KG1 (cell line): ENCODE measurements around the gene KRTAP12-2.
"Not testable (repeated sequence)": the region's sequence is repeated elsewhere in the genome, so short reads cannot be mapped to it uniquely, and the experiment has no call there.

ENCODE experiments used
- DNase-seq: peaks from one replicate; lab custom pipeline; 2025; lab: John Stamatoyannopoulos, UW

Gene KRTAP12-2

DNA sequence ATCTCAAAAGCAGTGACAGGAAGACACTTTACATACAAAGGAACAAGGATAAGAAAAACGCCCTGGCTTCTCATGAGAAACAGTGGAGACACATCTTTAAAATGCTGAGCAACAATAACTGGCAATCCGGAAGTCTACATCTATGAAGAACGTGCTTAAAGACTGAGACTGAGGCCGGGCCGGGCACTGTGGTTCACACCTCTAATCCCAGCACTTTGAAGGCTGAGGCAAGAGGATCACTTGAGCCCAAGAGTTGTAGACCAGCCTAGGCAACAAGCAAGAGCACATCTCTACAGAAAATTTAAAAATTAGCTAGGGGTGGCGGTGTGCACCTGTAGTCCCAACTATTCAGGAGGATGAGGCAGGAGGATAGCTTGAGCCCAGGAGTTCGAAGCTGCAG is 17.4 kb upstream of the KRTAP12-2 start:
- DNase-seq, result no peak

DNA sequence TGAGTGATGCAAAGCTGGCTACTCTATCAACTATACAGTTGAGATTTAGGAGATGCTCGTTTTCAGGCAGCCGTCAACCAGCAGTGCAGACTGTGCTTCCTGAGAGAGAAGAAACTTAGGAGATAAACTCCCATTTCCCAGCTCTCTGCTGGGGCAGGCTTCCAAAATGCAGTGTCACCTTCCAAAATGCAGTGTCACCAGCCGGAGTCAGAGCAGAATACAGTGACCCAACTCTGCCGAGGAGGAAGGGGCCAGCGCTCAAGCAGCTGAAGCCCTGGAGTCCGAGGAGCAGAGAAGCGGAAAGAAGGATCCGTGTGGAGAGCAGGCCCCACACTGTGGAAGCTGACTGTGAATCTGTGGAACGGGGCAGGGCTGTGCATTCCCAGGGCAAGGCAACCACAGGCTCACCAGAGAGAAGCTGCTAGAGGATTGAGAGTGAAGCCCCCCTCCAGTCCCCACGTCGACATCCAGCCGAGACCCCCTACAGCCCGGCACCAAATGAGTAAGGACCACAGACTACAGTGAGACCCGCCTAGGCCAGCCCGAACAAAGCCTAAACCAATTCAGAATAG is 15.9 kb upstream of the KRTAP12-2 start:
- DNase-seq, result no peak

DNA sequence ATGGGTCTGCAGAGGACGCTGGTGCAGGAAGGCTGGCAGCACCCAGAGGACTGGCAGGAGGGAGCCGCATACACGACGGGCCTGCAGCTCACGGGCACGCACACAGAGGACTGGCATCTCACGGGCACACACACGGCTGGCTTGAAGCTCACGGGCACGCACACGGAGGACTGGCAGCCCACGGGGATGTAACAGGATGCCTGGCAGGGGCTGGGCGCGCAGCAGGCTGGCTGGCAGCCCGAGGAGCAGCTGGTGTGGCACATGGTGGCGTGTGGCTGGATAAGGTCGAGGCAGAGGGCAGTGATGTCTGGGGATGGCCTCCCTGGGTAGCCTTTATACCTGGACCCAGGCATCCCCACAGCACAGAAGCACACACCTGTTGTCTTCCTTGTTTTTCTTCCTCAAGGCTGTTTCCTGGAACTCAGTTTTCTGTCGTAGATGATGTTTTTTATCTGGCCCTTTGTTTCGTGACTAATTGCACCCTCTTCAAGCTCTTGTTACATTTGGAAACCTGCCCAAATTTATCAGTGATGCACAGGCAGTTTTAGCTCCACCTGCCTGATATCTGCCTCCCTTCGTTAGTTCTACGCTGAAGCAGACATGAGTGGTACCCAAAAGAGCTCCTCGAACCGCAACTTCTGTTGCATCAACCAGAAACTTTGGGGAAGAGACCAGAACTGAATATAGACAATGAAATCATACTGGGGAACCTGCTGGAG is 15.3 kb upstream of the KRTAP12-2 start, which contains the start of gene KRTAP12-1:
TSS of gene KRTAP12-1 (minus strand) at position 303 of the 719 bp plus-strand sequence. CDS start at position 263, 40 bp downstream.
- no peak for DNase-seq

DNA sequence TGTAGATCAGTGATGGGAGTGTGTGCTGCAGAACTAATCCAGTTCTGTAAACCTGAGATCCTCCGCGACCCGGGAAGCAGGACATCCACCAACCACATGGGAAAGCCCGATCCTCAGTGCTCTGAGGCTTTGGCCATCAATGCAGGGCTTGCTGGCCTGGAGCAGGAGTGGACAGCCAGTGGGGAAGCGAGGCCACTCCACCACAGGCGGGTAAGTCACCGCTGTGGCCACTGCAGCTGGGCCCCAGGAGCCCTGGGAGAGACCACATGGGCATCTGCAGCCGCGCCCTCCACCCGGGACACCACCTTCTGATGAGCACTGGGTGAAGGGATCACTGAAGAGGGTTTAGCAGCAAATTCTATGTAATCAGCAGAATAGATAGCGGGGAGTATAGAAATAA is 14.4 kb upstream of the KRTAP12-2 start:
- DNase-seq, result no peak

- no peak for DNase-seq
These were observed 11.2 kb upstream of the KRTAP12-2 start for GRCh38 chr21:44677881-44678280.

GRCh38 chr21:44671911-44672310 is 5.2 kb upstream of the KRTAP12-2 start:
- DNase-seq, result no peak

- DNase-seq, result no peak
These were observed 4.1 kb upstream of the KRTAP12-2 start for GRCh38 chr21:44670642-44671432.

DNA sequence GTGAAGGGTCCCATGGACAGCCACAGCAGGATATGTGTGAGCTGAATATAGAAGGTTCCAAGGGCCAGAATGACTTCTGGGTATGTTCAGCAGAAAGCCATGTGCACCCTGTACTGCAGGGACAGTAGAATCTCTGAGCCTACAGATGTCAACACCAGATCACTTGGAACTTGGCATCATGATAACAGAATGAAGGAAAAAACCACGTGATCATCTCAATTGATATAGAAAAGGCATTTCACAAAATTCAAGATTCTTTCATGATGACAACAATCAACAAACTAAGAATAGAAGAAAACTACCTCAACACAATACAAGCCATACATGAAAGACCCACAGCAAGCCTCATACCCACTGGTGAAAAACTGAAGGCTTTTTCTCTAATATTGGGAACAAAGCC is 885 bp upstream of the KRTAP12-2 start:
- no peak for DNase-seq

- no peak for DNase-seq
These were observed 2.0 kb downstream of the KRTAP12-2 start for GRCh38 chr21:44664691-44665090.

DNA sequence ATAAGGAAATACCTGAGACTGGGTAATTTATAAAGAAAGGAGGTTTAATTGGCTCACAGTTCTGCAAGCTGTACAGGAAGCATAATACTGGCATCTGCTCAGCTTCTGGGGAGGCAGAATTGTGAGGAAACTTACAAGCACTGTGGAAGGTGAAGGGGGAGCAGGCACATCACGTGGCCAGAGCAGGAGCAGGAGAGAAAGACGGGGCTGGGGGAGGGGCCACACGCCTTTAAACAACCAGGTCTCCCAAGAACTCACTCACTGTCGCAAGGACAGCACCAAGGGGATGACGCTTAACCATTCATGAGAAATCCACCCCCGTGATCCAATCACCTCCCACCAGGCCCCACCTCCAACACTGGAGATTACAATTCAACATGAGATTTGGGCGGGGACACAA is 5.2 kb downstream of the KRTAP12-2 start:
- DNase-seq, result not testable (repeated sequence)

GRCh38 chr21:44658913-44659595 is 7.7 kb downstream of the KRTAP12-2 start:
- no peak for DNase-seq

DNA sequence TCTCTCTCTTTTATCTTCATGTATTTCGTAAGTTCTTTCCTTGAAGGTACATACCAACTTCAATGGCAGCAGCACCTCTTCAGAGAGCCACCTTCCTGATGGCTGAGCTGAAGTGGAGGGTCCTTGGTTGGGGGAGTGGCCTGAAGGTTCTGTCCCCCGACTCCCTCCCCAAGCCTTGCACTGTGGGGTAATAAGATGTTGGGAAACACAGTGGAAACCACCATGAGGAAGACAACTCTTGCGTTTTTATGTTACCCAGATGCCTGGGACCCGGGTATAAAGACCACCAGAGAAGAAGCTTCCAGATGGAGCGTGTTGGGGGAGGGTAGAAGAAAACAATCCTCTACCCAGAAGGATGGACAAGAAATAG is 8.2 kb downstream of the KRTAP12-2 start:
- DNase-seq, result no peak

GRCh38 chr21:44657635-44658540 is 8.8 kb downstream of the KRTAP12-2 start, which contains the start of gene KRTAP12-3:
KRTAP12-3 (plus strand) TSS chr21:44657932; CDS start chr21:44657980, 48 bp downstream.
- no peak for DNase-seq

GRCh38 chr21:44656868-44657267 is 9.9 kb downstream of the KRTAP12-2 start:
- no peak for DNase-seq

- no peak for DNase-seq
These were observed 12.1 kb downstream of the KRTAP12-2 start, which contains the start of gene KRTAP12-4 for GRCh38 chr21:44654576-44655175. KRTAP12-4 (minus strand) TSS chr21:44654659; CDS start chr21:44654614, 45 bp downstream.

GRCh38 chr21:44653656-44654575 is 12.8 kb downstream of the KRTAP12-2 start:
- DNase-seq, result no peak

- DNase-seq, result no peak
These were observed 13.6 kb downstream of the KRTAP12-2 start for GRCh38 chr21:44653123-44653522.

DNA sequence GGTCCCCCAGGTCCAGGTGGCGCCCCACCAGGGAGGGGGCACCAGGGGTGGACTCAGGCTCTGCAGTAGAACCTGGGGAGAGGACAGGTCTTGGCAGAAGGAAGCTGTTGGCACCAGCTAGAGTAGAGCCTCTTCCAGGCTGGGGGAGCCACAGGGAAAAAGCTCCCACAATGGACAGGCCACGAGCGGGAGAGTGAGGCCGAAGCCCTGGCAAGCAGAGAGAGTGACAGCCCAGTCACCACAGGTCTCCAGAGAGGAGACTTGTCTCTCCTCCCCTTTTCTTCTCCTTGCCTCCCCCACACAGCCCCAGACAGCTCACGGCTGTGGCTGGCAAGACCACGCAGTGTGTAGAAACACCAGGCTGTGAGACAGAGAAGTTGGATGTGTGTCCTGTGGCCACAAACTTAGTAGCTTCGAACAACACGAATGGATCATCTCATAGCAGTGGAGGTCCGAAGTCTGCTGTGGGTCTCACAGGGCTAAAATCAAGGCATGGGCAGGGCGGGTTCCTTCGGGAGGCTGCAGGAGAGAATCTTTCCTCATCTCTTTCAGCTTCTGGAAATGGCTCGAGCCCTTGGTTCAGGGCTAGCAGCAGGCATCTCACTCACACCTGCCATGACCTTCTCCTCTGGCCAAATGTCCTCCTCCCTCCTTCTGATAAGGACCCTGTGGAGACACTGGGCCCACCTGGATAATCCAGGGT is 15.6 kb downstream of the KRTAP12-2 start:
- DNase-seq, result no peak
